ENCODE data around the gene IL2RG.

Gene IL2RG

DNA sequence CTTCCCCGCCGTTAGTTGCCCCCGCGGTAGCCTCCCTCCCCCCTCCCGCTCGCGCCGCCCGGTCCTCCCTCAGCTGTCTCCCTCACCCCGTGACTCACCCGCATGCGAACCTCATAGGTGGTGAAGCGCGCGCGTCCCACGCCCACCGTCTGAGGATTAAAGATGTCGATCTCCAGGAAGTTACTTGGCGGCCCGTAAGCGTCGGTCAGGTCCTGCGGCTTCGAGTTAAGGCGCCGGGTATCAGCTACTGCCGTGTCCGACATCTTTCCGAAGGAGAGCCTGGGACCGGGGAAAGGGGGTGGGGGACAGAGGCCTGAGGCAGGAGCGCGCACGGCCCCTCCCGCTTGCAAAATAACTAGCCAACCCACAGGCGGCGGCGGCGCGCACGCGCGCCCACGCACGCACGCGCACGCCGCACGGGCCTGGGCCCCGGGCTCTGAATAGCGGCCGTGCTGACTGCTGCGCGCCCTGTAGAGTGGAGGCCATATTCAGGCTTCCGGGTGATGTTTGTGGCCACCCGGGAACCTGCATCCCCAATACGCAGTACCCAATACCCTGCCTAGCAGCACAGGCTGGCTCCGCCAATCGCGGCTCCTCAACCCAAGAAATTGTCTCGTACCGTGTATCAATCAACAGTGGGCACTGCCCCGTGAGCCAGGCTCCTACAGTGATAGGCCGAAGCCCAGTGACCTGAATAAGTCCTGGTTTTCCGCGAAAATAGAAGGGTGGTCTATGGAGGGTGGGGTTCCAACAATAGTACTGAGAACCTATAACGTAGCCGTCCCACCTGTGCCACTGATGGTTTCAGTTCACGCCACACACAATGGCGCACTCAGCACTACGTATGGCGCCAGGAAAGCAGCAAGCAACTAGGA is 43.1 kb downstream of the IL2RG start, which contains the start of gene SNX12:
Gene SNX12 (minus strand): TSS at position 291 of the 875 bp plus-strand sequence. CDS start 28 bp downstream, at position 263.
- peak; percentile 93 for DNase-seq (ENCODE audit: low spot score)

DNA sequence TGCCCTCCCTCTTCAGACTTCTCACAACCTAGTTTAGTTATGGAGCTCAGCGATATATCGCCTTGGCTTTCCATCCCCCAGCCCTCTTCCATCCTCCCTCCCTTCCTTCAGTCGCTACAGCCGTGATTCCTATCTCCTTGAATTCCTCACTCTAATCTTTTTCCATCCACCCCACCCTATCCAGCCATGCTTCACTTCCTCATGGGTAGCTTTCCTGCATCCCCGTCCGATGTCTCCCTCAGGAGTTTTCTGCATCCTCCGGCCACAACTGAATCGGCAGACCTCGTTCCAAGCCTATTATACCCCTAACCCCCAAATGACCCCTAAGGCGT is 43.7 kb downstream of the IL2RG start:
- no peak for DNase-seq (ENCODE audit: low spot score)

DNA sequence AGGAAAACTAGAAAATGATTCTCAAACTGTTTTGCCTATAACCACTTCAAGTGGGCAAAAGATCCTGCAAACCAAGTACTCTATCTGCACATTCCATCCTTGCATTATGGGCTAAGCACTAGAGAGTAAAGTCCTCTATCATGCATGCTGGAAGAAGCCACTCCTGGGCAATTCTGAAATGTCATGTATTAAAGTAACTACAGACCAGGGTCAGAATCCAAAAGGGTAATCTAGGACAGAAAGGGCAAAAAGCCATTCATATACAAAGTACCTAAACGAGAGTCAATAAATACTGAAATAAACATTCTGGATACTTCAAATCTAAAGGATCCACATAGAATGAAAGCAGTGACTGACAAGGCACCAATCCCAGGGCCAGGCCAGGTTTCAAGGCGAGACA is 44.3 kb downstream of the IL2RG start:
- DNase-seq (ENCODE audit: low spot score), result no peak

- DNase-seq (ENCODE audit: low spot score), result no peak
These were observed 51.2 kb downstream of the IL2RG start for GRCh38 chrX:71060127-71060526.

DNA sequence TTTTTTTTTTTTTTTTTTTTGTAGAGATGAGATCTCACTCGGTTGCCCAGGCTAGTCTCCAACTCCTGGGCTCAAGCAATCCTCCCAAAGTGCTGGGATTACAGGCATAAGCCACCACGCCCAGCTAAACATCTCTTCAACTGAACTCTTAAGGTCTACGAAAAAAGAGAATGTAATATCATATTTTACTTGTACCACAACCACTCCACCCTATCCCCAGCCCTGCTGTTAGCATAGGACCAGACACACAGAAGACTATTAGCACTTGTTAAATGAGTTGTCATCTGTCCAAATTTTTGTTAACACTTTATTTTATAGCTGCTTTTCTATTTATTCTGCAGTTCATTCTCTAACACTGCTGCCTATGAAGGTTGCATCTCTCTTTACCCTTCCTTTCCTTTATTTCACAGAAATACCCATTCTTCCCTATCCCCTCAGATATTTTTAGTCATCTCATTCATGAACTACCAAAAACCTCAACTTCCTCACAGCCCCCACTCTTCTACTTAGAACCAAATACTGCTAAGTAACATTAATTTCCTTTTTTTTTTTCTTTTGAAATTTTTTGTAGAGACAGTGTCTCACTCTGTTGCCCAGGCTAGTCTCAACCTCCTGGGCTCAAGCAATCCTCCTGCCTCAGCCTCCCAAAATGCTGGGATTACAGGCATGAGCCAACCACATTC is 53.4 kb downstream of the IL2RG start:
- DNase-seq (ENCODE audit: low spot score), result no peak

Measured in CD4-positive, alpha-beta T cell treated with Interleukin-2 at 100 ng/mL for 4 hours (primary cell).